Ammon's horn (tissue), 1 donor: Measurements from ENCODE around the gene GPRIN1.

Experiments used
- DNase-seq: peaks from one replicate; pipeline ENCODE4 v3.0.0-alpha.2; 2016; ENCODE audit warnings: low spot score

Gene GPRIN1

GRCh38 chr5:176609724-176610434 lies at the start of gene GPRIN1:
Gene GPRIN1, minus strand, starts transcription at chr5:176610156. Its CDS starts 10,322 bp downstream, at chr5:176599834.
- peak; percentile 55 for DNase-seq

DNA sequence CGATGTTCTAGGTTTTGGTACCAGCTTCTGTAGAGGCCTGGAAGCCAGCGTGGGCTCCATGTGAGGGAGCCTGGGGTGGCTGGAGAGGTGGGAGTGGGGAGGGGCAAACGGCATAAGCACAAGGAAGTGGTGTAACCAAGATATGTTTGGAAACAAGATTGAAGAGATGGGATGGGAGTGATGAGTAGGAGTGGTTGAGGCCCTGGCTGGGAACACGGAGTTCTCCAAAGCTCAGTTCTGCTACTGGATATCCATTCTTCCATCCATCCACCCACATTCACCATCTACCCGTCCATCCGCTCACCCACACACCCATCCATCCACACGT lies 49.5 kb upstream of the GPRIN1 start:
- DNase-seq = no peak

DNA sequence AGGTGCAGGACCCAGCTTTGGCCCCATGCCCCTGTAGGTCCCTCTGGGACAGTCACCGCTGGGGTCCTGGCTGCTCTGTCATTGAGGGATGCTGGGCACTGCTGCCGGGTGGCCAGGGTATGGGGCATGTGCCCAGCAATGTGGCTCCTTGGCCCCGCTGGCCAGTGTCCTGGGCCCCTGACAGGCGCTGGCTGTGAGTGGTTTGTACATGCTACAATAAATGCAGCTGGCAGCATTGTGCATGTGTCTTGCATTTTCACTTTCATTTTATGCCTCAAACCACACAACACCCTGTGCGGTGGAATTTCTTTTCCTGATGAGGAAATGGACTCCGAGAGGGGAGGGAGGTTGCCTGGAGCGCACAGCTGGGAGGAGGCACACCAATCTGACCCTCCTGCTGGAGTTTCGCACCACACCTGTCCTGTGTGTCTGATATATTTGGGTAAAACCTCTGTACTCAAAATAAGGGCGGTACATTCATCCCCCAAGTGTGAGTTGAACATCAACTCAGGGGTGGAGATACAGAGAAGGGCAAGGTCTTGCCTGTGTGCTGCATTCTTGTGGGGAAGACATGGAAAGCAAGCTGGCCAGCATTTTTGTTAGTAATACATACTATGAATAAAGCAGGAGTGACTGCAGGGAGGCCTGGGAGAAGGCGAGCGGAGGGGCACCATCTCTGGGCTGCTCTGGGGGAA lies 49.0 kb upstream of the GPRIN1 start:
- no peak for DNase-seq

DNA sequence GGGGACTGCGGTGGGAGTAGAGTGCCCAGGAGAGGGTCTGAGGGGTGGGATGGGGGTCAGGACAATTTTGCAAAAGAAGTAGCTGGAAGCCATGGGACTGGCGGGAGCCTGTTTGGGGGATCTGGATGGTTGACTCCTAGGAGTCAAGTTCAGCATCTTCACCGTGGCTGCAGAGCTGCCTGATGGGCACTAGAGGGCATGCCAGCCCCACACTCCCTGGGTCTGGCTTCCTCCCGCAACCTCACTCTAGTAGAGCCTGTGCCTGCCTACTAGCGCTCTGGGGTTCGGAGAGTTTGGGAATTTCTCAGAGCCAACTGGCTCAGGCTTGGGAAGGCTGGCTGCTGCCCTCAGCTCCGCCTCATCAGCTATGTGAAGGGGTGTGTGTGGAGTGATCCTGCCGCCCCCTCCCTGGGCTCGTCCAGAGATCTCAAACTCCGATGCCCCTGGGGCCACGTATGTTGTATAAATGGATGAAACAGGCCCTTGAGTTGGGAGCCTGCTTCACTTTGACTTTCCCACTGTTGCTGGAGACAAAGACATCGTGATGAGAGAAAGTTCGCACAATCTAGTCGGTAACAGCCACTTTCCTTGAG lies 48.1 kb upstream of the GPRIN1 start:
- peak; percentile 89 for DNase-seq

DNA sequence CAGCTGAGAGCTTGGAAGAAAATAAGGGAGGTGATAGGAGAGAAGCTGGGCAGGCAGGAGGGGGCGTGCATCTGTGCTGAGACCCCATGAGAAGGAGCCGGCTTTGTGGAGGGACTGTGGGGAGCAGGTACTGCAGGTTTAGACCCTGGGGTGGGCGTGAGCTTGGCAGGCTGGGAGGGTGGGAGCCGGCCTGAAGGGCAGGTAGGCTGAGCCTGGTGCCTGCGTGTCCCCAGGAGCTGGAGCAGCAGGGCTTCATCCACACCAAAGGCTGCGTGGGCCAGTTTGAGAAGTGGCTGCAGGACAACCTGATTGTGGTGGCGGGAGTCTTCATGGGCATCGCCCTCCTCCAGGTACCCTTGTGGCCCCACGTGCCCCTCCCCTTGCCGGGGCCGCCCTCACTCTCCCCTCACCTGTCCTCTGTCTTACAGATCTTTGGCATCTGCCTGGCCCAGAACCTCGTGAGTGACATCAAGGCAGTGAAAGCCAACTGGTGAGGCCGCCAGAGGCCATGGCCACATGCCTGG lies 46.6 kb upstream of the GPRIN1 start:
- no peak for DNase-seq

- no peak for DNase-seq
Observed at GRCh38 chr5:176654856-176655255, 44.9 kb upstream of the GPRIN1 start.

- no peak for DNase-seq
Observed at GRCh38 chr5:176653401-176654385, 43.7 kb upstream of the GPRIN1 start.

DNA sequence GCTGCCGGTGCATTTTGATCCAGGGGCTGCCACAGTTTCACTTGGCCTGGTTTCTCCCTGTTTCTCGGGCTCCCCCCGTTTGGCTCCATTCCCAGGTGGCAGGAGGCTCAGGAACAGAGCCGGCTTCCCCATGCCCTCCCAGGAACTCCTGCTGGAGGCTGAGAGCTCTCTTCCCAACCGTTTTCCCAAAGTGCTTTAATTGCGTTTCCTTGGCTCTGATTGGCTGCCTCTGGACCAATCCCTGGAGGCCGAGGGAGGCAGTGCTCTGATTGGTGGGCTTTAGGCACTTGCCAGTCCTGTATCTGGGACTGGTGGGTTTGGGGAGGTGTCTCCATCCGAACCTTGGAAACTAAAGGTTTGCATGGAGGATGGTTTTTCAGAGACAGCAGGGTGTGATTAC lies 42.2 kb upstream of the GPRIN1 start:
- peak; percentile 77 for DNase-seq

DNA sequence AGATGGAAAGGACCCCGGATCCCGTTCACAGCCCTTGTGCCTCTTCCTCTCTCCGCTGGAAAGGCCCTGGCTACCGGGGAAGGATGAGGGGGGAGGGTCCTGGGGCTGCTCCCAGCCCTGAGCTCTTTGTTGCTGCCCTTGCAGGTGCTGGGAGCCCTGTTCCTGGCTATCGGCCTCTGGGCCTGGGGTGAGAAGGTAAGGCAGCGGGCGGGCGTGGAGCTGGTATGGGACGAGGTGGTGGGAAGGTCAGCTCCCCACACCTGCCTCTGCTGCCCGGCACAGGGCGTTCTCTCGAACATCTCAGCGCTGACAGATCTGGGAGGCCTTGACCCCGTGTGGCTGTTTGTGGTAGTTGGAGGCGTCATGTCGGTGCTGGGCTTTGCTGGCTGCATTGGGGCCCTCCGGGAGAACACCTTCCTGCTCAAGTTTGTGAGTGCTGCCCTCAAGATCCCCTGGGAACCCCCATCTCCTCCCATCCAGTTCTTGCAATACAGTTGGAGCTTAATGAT lies 41.6 kb upstream of the GPRIN1 start:
- DNase-seq = no peak

GRCh38 chr5:176650354-176650884 lies 40.5 kb upstream of the GPRIN1 start:
- DNase-seq = no peak

- DNase-seq = no peak
Observed at GRCh38 chr5:176648474-176649194, 38.7 kb upstream of the GPRIN1 start.

DNA sequence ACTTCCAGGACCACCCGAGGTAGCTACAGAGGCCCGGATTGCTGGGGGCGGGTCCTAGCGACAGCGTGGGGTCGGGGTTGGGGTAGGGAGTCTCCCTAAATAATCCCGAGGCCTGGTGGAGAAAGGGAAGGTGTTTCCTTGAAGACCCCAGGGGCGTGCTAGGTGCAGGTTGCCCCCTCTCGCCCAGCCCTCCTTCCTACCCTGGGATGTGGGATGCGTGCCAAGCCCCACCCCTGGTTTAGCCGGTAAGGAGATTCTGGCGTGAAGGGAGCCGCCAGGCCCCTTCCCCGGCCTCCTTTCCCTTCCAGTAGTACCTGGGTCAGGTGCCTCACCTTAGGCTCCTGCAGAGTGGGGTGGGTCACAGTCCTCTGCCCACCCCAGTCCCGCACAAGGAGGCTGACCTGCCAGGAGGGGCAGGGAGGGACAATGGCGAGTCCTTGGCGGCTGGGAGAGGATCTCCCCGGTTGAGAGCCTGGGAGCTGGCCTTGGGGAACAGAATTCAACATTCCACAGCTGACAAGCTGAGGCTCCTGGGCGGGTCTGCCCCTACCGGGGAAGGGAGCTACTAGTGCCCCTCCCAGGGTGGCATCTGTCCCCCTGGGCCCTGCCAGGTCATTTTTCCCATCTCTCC lies 38.0 kb upstream of the GPRIN1 start:
- no peak for DNase-seq

DNA sequence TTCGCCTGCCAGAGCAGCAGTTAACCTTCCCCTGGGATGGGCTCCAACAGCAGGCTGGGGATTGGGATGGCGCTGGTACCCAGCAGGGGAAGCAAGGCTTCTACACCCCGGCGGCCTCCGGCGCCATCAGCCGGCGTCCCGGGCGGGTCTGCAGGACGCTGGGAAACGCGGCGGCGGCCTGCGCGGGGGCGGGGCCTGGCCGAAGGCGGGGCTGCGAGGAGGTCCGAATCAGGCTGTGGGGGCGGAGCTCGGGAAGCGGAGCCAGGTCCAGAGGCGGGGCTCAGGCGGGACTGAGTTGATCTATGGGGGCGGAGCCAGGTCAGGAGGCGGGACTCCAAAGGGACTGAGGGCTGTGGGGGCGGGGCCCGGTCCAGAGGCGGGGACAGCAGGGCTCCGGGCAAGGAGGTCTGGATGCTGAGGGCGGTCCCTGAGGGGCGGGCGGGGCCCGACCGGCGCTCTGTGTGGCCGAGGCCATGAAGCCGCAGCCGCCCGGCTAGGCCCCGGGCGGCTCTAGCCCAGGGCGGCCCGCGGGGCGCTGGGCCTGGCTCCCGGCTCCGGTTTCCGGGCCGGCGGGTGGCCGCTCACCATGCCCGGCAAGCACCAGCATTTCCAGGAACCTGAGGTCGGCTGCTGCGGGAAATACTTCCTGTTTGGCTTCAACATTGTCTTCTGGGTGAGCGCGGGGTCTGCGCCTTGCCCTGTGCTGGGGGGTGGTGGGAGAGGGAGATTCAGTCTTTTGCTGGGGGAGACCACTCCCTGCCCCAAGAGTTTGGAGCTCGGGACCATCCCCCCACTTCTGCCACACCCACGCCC lies 37.3 kb upstream of the GPRIN1 start, which contains the start of gene TSPAN17:
Gene TSPAN17, plus strand, starts transcription at position 455 of the 813 bp plus-strand sequence. Its CDS starts 132 bp downstream, at position 587.
- DNase-seq = peak; percentile 100

- DNase-seq = no peak
Observed at GRCh38 chr5:176646707-176647029, 36.7 kb upstream of the GPRIN1 start.

DNA sequence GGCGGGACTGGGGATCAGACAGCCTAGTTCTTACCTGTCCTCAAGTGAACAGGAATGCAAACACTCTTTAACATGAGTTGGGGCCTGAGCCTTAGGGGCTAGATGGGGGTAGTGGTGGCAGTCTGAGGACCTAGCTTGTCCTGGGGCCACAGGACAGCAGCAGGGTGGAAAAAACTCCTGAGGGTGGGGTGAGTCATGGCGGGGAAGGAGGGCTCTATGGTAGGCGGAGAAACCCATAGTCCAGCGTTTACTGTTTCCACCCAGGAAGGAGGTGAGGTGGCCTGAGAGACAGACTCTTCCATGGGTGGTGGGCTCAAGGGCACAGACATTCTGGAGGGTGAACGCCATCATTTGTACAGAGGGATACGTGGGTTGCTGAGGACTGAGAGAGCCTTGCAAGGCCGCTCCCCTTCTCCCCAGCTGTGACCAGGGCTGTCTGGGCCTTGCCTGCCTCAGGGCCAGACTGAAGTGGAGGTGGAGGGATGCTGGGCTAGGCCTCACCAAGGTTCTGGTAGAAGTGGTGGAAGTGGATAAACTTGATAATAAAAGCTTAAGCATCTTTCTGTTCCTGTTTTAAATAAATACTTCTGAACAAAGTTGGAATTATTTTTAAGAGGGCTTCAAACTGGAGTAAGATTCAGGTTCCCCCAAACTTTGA lies 36.2 kb upstream of the GPRIN1 start:
- DNase-seq = no peak

GRCh38 chr5:176644878-176645670 lies 35.1 kb upstream of the GPRIN1 start:
- DNase-seq = no peak

- DNase-seq = no peak
Observed at GRCh38 chr5:176644294-176644693, 34.3 kb upstream of the GPRIN1 start.
